ENCODE measurements around the gene SNRNP70.

SNRNP70 gene

DNA sequence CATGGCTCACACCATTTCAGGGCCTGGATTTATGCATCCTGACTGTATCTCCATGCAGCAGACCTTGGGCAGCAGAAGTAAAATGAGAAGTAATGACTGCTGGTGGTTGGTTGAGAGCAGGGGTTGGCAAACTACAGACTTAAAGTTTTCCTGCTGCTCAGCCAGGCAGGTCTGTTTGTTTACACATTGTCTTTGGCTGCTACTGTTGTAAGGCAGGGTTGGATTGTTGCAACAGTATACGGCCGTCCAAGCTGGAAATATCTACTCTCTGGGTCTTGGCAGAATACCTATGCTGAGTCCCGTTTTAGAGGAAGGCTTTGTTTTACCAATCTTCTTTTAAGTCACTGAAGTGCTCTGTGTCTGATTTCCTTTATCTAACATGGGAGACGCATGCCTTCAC is 13.5 kb downstream of the SNRNP70 start:
- Histone ChIP-seq H3K27me3 (ENCODE audit: insufficient read depth, low read depth, severe bottlenecking) (no peaks in the 10 kb centered on the region), H3K9me3 (ENCODE audit: severe bottlenecking) (no peaks in the 10 kb centered on the region), H3K27ac (no peak overlapping the region), H3K4me3 (ENCODE audit: low read depth, low read length) (no peak overlapping the region), H3K36me3 (peaks cover 87% of the 10 kb centered on the region)
- TF ChIP-seq, protein P1, sequence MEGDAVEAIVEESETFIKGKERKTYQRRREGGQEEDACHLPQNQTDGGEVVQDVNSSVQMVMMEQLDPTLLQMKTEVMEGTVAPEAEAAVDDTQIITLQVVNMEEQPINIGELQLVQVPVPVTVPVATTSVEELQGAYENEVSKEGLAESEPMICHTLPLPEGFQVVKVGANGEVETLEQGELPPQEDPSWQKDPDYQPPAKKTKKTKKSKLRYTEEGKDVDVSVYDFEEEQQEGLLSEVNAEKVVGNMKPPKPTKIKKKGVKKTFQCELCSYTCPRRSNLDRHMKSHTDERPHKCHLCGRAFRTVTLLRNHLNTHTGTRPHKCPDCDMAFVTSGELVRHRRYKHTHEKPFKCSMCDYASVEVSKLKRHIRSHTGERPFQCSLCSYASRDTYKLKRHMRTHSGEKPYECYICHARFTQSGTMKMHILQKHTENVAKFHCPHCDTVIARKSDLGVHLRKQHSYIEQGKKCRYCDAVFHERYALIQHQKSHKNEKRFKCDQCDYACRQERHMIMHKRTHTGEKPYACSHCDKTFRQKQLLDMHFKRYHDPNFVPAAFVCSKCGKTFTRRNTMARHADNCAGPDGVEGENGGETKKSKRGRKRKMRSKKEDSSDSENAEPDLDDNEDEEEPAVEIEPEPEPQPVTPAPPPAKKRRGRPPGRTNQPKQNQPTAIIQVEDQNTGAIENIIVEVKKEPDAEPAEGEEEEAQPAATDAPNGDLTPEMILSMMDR (IDR thresholded peaks at IDR 0.05; ENCODE audit: low read depth, low read length), result no peak
- no peak for DNase-seq

DNA sequence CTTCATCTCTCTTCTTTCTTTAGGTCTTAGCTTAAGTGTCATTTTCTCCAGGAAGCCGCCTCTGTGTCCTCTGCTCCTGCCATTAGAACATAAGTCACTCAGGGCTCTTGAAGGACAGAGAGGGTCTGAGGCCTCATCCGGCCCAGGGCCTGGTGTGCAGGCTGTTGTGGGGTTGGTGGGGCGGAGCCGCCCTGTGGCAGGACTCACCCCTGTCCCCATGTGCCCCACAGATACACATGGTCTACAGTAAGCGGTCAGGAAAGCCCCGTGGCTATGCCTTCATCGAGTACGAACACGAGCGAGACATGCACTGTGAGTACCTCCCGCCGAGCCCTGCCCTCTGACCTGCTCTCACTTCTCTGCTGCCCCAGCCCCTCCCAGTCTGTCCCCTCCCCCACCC is 15.9 kb downstream of the SNRNP70 start:
- no peak overlapping the region for H3K4me3 ChIP-seq (ENCODE audit: low read depth, low read length)
- TF ChIP-seq, protein P1 (IDR thresholded peaks at IDR 0.05; ENCODE audit: low read depth, low read length), result no peak
- DNase-seq, result no peak
- no peaks in the 10 kb centered on the region for H3K9me3 ChIP-seq (ENCODE audit: severe bottlenecking)
- H3K27ac ChIP-seq, result no peak overlapping the region
- H3K27me3 ChIP-seq (ENCODE audit: insufficient read depth, low read depth, severe bottlenecking), result no peaks in the 10 kb centered on the region
- peaks cover 86% of the 10 kb centered on the region for H3K36me3 ChIP-seq

DNA sequence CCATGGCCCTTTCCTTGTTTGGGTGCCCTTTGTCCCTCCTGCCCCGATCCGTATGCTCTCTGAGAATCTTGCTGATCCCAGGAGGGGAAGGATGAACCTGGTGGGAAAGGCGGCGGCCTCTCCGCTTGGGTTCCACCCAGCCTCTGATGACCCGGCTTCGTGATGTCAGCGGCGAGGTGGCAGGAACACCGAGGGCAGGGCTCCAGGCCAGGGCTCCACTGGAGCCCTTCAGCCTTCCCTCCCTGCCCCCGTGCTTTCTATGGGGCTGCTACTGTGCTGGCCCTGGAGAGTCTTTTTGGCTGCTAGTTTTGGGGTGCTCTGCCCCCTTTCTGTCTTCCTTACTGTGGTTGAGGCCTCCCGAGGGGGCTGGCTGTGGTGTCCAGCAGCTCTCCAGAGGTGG is 17.1 kb downstream of the SNRNP70 start:
- DNase-seq, result no peak
- H3K9me3 ChIP-seq (ENCODE audit: severe bottlenecking), result no peaks in the 10 kb centered on the region
- no peak overlapping the region; the same call in 1 of the 2 replicates for H3K27ac ChIP-seq
- TF ChIP-seq, protein P1 (IDR thresholded peaks at IDR 0.05; ENCODE audit: low read depth, low read length), result no peak
- H3K27me3 ChIP-seq (ENCODE audit: insufficient read depth, low read depth, severe bottlenecking), result no peaks in the 10 kb centered on the region
- peaks cover 86% of the 10 kb centered on the region for H3K36me3 ChIP-seq
- no peak overlapping the region for H3K4me3 ChIP-seq (ENCODE audit: low read depth, low read length)

DNA sequence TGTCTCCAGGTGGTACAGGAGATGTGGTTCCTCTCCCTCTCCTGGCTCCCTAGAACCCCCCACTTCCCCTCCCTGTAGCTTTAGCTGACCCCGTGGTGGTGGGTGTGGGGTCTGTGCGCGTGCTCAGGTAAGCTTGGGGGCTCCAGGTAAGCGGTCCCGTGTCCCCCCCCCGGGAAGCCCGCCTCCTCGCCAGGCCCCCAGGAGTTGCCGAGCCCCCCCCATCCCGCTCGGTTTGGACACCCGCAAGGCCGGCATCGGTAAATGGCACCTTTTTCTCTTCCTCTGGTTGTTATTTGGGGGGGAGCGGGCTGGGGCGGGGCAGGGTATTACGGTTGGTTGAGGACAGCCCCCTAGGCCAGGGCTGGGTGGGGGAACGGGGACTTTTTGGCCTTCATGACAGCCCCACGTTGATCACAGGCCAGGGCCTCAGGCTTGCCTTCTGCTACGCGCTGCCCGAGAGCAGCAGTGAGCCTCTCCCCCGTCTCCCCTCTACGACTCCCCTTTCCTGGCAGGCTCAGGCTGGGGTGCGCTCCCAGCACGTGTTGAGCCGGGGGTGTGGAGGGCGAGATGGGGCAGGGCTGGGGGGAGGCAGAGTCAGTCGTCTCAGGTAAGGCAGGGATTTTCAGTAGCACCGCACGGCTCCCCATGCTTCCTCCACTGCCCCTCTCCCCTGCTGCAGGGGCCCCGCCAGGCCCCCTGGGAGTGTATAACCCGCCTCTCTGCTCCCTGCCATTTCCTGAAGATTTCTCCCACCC is 18.3 kb downstream of the SNRNP70 start:
- Histone ChIP-seq H3K4me3 (ENCODE audit: low read depth, low read length) (no peak overlapping the region), H3K27ac (peak overlapping the region; percentile 58), H3K27me3 (ENCODE audit: insufficient read depth, low read depth, severe bottlenecking) (no peaks in the 10 kb centered on the region), H3K36me3 (peaks cover 88% of the 10 kb centered on the region), H3K9me3 (ENCODE audit: severe bottlenecking) (no peaks in the 10 kb centered on the region)
- DNase-seq, result no peak
- TF ChIP-seq, protein P1 (IDR thresholded peaks at IDR 0.05; ENCODE audit: low read depth, low read length), result no peak

DNA sequence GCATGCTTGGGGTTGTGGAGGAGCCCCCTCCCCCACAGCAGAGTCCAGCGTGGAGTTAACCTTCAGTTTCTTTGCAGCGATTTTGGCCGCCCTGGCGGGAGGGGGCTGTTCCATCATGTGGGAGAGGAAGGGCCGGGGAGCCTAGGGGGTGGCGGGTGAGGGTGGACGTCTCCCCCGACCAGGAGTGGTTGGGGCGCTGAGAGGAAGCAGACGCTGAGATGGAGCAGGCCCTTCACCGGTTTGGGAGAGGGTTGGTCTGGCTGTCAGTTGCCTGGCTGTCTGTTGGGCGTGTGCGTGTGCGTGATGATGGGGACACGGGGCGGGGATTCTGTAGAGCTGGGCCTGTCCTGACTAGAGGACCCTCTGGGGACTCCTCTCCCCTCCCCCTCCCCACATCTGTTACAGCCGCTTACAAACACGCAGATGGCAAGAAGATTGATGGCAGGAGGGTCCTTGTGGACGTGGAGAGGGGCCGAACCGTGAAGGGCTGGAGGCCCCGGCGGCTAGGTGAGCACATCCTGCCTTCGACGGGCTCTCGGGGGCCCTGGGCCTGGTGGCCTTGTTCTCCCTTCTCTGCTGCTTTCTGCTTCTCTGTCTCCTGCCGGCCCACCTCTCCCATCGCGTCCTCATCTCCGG is 19.1 kb downstream of the SNRNP70 start:
- peak overlapping the region; percentile 58 for H3K27ac ChIP-seq
- no peaks in the 10 kb centered on the region for H3K9me3 ChIP-seq (ENCODE audit: severe bottlenecking)
- H3K4me3 ChIP-seq (ENCODE audit: low read depth, low read length), result no peak overlapping the region
- TF ChIP-seq, protein P1 (IDR thresholded peaks at IDR 0.05; ENCODE audit: low read depth, low read length), result no peak
- H3K36me3 ChIP-seq, result peaks cover 88% of the 10 kb centered on the region
- no peaks in the 10 kb centered on the region for H3K27me3 ChIP-seq (ENCODE audit: insufficient read depth, low read depth, severe bottlenecking)
- DNase-seq, result peak; percentile 76

Data from WERI-Rb-1 (cell line).